Left lobe of liver (tissue), 2 donors: Measurements from ENCODE around the gene PPP1R13B. TPM values are rescaled to one million over a fixed set of nuclear protein-coding genes. Genes with fewer than 3 reads are reported as not detected.
A peak's percentile ranks its signal among the peaks of the same experiment; 100 is the strongest.

Experiments
- ATAC-seq: fragments of 200-7000 bp; cut with Tn5 transposase; one replicate; pipeline ENCODE4 v1.9.1; 2020; ENCODE audit warnings: mild to moderate bottlenecking, moderate library complexity
- DNase-seq: peaks from one replicate; pipeline ENCODE4 v3.0.0-alpha.2; 2020; ENCODE audit warnings: low spot score
- total RNA-seq: library from RNA; stranded (reverse); gene quantifications from one replicate; pipeline ENCODE4 v1.2.1, GENCODE V29; 2021
- donor health status: DM: no; HTN: no; CAD: no; lungs with moderate emphysema.
- donor health status: DM: no; HTN: yes; CAD: no.

The PPP1R13B gene
- total RNA-seq, 1 donor from 2014 or later = 15.3 TPM

- no peak for ATAC-seq
- DNase-seq = no peak
Observed at GRCh38 chr14:103690332-103690731, 157.0 kb downstream of the PPP1R13B start.

- ATAC-seq (no peak), DNase-seq (no peak)
Observed at GRCh38 chr14:103688906-103689902, 158.2 kb downstream of the PPP1R13B start.

GRCh38 chr14:103688441-103688840, 158.9 kb downstream of the PPP1R13B start:
- ATAC-seq (no peak), DNase-seq (no peak)

GRCh38 chr14:103687712-103688111, 159.7 kb downstream of the PPP1R13B start:
- DNase-seq (no peak), ATAC-seq (no peak)

GRCh38 chr14:103686831-103687485, 160.4 kb downstream of the PPP1R13B start:
- DNase-seq (no peak), ATAC-seq (peak; percentile 58)

GRCh38 chr14:103685276-103686211, 161.8 kb downstream of the PPP1R13B start:
- no peak for ATAC-seq
- no peak for DNase-seq

- ATAC-seq (no peak), DNase-seq (no peak)
Observed at GRCh38 chr14:103684871-103685270, 162.5 kb downstream of the PPP1R13B start.

- DNase-seq (no peak), ATAC-seq (no peak)
Observed at GRCh38 chr14:103684471-103684870, 162.9 kb downstream of the PPP1R13B start.

Other genes starting within 250 kb of the PPP1R13B start
- 56.6 TPM for gene KLC1, start 218.4 kb downstream of the PPP1R13B start, total RNA-seq
- gene XRCC3, start 132.1 kb downstream of the PPP1R13B start, total RNA-seq = 1.2 TPM
- 25.2 TPM for gene ZFYVE21, start 131.8 kb downstream of the PPP1R13B start, total RNA-seq
- gene TDRD9, start 80.9 kb upstream of the PPP1R13B start, total RNA-seq = 0.75 TPM
- not detected for gene RD3L, start 95.0 kb upstream of the PPP1R13B start, total RNA-seq
- 282 TPM for gene ASPG, start 238.1 kb upstream of the PPP1R13B start, total RNA-seq